HG02763 (cell line): ENCODE results near the gene SP140.
"Not testable (repeated sequence)": the region's sequence is repeated elsewhere in the genome, so short reads cannot be mapped to it uniquely, and the experiment has no call there.

Experiments used
- ATAC-seq: cut with Tn5 transposase; IDR thresholded peaks from one replicate; pipeline ENCODE4 v1.9.1; 2021; ENCODE audit warnings: mild to moderate bottlenecking, moderate library complexity; ENCODE audit not compliant: unreplicated experiment

The SP140 gene

DNA sequence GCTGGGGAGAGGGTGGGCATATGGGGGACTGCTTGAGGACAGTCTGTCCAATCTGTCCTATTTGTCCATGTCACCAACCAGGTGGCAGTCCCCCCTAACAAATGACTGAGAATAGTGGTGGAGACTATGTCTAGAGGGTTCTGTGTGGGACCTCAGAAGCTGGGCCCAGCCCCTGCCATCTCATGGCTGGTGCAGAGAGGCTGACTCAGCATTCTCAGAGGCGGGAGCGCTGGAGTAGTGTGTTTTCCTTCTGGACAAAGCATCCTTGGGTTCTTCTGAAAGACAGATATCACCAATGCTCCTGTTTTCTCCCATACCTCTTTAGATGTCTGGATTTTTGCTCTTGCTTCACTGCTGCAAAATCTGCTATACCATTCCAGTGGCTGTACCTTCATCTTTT lies 57.4 kb downstream of the SP140 start:
- ATAC-seq = no peak

DNA sequence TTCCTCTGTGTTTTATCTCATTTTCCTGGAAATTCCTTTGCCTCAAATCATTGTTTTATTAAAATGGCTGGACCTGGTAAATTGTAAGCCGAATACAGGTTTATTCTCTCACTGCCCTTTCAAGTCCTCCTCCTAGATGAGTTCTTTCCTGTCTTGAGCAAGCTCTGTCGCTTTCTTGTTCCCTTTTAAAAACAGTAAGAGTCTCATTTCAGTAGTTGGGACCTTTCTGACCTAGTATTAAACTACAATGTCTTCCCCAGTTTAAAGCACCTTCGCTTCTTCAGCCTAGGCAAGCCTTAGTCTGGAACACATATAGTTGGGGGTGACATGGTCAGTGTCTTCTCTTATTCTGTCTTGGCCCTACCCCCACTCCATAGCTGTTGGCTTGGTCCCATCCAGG lies 60.5 kb downstream of the SP140 start:
- no peak for ATAC-seq

DNA sequence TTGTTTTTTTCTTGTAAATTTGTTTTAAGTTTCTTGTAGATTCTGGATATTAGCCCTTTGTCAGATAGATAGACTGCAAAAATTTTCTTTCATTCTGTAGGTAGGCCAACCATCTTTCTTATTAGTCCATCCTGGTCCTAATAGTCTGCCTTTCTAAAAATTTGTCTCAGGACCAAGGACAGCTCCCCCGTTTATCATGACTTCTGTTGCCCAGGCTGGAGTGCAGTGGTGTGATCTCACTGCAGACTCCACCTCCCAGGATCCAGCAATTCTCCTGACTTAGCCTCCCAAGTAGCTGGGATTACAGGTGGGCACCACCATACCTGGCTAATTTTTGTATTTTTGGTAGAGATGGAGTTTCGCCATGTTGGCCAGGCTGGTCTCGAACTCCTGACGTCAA lies 63.8 kb downstream of the SP140 start:
- not testable (repeated sequence) for ATAC-seq

DNA sequence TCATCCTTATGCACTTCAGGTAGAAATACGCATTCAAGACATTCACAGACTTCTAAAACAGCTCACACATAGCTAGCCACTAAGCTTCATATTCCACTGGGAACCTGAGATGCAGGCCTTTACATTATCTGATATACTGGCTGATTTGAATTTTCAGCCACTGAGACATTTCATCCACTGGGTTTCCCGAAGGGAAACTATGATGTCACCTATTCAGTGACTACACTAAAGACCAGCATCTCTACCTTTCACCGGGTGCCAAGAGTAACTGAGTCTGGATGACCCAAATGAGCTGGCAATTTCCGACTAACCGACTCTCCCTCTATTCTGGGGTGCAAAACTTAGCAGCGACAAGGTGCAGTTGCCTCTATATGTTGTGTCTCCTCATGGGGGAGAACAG lies 69.7 kb downstream of the SP140 start:
- no peak for ATAC-seq

DNA sequence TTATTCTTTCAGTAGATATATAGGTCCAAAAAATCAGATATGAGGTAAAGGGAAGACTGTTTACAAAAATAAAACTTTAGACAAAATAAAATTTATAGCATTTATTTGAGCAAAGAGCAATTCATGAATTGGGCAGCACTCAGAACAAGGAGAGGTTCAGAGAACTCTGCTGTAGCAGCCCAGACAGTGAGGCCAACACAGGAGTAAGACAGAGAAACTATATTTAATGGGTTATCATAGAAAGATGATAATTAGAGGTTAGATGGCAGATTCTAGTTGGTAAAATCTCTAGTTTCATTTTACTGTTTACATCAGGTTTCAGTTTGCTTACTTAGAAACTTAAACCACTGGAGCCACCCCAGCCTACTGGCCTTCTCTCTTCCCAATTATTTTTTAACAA lies 71.4 kb downstream of the SP140 start:
- ATAC-seq = no peak

DNA sequence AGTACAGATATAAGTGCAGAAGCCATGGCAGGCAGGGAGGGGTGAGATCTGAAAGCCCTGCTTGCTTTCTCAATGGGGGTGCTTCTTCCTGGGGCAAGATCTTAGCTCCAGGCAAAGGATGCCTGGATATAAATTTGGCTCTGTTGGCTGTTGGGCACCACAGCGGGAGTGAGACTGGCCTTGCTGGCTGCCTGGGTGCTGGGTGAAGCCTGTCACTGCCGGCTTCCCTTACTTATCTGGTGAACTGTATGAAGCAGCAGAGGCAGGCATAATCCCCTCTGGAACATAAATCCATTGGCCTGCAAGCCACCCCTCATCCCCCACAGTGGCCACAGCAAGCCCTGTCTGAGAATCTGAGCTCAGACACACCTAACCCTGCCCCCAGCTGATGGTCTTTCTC lies 74.1 kb downstream of the SP140 start:
- ATAC-seq = no peak

DNA sequence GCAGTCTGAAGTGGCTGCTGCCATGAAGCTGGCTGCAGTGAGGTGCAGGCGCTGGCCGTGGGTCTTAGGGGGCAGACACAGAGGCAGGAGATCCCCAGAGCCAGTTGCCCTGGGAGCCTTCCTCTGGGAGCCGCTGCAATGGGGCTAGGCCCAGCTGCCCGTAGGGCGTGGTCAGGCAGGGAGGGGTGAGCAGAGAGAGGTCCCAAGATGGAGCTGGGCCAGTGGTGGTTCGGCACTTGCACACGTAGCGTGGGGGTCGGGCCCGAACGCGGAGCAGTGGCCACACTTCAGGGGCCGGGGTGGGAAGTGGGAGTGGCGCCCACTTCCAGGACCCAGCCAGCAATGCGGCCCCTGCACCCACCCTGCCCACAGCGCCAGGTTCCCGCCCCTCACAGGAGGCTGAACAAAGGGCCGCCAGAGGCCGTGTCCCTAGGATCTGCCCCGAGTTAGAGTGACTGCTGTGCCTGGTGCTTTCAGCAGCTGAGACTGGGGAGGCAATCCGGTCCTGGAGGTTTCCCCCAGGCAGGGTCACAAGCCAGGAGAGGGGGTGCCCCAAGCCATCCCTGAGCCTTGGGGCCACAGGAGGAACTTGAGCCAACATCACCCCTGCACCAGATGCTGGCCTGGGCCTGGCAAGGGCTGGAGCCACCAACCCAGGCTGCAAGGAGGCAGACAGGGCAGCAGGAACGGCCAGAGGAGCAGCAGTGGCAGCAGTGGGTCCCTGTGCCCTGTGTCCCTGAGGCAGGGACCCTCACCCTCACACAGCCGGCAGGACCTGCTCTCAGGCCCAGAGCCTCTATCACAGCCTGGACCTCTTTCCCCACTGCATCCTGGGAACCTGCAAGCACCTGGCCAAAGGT lies 80.1 kb downstream of the SP140 start:
- ATAC-seq = no peak

DNA sequence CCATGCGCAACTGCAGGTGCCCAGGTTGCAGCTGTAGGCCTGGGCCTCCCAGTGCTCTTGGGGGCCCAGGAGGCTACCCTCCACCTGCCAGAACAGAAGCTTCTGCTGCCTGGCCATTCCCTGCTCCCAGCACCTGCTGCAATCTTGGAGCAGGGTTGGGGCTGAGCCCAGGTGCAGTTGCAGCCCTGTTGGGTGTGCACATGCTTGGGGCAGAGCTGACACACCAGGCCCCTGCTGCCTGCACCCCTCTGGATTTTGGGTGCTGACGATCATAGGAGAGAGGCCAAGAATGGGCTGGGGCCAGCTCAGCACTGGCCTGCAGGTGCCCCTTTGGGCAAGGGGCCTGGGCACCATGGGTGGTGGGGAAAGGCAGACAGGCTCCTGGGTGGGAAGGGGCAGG lies 80.9 kb downstream of the SP140 start:
- ATAC-seq = no peak

DNA sequence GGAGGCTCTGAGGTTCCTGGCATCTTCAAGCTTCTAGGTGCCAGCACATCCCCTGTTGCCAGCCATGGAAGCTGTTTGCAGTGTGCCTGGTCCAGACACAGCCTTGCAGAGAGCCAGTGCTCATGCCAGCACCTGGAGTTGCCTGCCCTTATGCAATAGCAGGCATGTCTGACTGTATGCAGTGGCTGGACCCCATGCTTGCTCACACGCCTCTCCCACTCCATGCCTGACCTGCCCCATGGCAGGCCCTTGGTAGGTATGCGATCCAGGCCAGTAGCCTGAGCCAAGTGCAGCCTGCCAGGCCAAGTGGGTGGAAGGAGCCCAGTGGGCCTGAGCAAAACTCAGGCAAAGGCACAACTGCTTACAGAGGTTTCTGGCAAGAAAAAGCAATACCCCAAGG lies 81.9 kb downstream of the SP140 start:
- ATAC-seq = no peak

DNA sequence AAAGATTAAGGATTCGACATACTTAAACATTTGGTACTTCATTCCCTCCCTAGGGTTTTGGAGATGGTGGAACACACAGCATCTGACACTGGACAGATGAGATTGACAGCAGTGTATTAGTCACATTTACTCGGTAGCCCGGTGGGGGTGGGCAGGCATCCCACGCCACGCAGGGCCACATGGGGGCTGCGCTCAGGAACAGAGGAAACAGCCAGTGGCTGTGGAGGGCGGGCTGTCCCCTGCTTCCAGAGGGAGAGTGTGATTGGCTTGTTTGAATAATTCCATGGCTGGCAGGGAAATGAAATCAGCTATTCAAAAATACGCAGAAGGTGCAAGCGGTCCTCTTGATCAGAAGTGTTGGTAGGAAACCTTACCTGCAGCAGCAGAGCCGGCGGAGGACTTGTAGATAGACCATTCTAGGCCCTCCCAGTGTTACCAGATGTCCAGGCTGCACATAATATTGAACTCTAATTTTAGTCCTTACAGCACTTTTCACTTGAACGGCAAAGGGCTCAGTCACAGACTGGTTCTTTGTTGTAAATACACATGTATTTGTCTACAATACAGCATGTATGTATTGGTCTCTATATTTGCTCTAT lies 83.0 kb downstream of the SP140 start:
- no peak for ATAC-seq

DNA sequence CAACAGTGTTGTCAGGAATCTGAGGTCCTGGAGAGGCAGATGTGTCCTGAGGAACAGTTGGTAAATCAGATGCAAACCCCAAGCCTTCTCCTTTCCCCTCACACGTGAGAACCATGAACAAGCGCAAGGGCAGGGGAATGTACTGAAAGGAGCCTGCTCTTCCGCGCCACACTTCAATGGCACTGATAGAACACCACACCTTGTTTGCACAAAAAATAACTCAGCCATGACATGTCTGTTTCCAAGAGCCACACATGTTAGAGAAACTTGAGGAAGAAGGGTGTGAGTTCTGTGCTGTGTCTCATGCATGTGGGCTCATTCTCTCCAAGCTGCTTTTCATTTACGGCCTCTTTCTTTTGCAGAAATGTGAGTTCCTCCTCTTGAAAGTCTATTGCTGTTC lies 85.3 kb downstream of the SP140 start:
- not testable (repeated sequence) for ATAC-seq

DNA sequence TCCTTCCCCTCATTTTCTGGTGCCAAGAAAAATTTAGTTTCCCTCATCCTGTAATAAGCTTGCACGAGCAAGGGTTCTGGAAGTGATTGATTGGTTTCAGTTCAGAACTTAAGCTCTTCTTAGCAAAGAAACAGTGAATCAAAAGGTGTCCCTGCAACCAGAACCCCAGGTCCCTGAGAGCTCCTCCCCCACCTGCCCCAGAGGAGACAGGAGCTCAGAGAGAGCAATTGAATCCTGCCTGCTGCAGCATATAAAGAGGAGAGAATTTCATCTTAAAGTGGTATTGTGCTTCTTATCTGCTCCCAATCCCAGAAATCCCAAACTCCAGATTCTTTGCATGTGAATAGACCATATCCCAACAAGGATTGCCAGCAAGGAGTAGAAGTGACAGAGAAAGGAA lies 86.1 kb downstream of the SP140 start:
- not testable (repeated sequence) for ATAC-seq

DNA sequence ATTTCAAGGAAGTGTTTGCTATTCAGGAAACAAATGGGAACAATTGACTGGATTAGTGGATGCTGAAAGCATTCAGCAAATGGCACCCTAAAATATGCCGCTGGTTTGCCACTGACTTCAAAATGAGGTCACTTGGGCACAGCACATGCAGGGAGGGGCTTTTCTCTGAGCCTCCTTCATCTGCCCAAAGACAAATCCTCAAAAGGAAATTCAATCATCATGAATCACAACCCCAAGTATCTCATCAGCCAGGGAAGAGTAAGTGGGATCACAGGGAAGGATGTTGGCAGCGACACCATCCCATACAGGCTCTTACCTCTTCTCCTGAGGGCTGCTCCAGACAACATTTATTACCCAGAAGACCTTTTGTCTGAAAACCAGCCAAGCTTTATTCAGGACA lies 87.1 kb downstream of the SP140 start:
- no peak for ATAC-seq

DNA sequence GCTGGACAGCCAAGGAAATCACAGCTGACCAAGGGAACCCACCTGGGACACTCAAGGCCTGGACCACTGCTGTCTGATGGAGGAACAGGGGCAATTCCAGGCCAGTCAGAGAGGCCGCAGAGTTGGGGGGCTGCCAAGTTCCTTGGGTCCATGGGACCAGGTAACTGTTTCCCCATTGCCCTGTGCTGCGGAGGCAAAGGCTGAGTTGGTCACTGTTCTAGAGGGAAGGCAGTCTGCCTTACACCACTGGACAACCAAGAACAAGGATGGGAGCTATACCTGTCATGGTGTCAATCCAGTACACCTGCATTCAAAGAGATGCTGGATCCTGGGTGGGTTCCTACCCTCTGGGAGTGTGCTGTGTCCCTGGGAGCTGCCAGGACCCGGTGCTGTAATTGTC lies 91.8 kb downstream of the SP140 start:
- ATAC-seq = no peak

DNA sequence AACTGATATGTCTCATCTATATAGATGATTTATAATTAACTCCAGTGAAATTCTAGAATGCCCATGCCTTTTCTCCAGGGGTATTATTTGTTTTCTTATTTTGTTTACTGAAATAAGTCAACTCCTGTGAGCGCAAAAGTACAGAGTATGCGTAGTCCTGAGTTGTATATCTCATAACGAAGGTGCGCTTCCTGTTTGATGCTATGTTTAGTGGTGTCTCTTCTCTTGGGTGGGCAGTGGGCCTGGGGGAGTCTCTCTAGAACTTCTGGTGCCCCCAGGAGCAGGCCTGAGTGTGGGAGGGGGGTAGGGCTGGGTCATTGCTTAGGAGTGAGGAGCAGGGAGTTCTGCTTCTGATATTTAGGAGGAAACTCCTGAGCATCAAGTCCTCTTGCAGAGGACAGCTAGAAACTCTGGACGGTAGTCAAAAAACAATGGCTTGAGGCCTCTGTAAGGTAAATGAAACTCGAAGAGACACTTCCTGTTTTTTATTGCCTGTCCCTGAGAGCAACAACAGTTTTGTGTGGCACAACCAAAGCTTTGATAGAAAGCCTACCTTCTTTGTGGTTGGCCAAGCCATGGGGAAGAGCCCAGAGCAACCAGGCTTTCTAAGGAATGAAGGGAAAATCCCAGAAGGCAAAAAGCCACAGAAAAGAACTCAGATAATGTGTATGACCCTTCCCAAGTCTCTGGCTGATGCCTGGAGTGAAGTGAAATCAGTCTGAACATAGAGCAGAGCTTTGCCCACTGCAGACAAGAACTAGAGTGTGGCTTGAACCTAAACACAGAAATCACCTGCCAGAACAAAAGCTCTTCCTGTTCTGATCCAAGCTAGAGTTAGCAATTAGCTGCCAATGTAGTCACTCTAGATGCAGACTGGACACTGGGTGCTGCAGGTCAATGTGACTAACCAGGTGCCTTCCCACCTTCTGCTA lies 92.9 kb downstream of the SP140 start:
- no peak for ATAC-seq

DNA sequence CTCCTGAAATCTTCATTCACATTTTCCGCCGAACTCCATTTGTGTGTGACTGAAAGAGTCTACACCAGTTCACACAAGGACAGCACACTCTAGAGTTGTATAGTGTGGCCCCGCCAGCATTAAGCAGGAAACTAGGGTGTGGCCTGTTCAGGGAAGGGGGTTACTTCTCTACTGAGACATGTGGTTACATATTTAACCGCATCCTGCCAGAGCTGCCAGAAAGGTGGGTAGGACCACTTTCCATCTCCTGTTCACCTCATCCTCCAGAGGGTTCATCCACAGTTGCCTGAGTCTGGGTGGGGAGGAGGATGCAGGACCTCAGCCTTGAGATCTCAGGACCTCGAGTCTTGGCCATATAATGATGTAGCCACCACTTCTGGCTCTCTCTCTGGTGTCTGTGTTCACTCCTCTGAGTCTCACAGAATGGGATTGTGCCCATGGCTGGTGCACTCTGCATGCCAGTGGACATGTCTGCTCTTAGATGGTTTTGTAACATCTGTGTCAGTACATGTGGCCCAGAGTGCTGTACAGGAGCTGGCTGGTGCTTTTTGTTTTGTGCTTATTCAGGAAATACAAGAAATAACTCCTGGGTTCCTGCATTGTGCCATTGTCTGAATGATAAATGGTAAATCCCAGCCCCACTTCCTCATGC lies 93.8 kb downstream of the SP140 start:
- ATAC-seq = no peak

DNA sequence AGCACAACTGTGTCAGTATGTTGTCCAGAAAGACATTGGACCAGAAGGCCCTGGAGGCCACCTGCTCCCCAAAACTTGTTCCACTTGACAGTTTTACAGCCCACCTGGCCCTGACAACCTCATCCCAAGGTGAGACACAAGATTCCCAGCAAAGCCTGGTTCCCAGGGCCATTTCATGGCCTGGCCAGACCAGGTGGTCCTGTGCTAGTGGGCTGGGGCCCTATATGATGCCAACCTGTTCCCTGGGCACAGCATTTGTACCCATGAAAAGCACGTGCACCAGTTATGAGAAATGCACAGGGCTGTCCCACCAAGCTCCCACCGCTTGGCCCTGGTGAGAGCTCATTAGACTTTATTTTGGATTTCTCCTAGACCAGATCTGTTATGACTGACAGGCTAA lies 95.5 kb downstream of the SP140 start:
- no peak for ATAC-seq

DNA sequence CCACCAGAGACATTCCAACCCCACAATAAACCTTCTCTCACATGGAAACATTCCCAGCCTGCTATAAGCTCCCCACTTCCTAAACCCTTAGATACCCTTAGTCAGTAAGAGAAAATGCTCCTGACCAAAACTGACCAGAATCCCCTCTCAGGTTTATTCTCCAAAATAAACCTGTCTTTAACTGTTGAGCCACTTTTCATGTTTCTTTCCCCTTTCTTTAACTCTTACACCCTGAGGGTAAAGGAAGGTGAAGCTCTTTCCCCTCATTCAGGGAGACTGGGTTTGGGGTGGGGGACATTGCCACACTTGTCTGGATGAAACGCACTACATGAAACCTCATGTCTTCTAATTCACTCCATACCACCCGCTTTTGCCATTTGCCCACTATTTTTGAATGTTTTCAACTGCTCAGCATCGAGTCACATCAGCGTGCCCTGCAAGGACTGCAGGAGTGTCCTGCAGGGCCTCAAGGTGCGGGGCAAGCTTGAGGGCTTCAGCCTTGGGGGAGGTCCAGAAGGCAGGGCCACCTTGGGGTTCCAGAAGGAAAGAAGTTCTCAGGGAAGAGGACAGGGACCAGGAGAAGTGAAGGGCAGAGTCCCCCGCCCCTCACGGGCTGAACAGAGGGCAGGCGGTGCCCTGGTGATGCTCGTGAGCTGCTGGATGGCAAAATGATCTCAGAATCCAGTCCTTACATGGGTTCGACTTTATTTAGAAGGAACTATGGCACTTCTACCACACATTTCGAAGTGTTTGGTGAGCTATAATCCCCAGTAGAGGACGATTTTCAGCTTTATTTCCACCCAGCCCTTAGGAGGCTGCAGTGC lies 97.2 kb downstream of the SP140 start:
- no peak for ATAC-seq

DNA sequence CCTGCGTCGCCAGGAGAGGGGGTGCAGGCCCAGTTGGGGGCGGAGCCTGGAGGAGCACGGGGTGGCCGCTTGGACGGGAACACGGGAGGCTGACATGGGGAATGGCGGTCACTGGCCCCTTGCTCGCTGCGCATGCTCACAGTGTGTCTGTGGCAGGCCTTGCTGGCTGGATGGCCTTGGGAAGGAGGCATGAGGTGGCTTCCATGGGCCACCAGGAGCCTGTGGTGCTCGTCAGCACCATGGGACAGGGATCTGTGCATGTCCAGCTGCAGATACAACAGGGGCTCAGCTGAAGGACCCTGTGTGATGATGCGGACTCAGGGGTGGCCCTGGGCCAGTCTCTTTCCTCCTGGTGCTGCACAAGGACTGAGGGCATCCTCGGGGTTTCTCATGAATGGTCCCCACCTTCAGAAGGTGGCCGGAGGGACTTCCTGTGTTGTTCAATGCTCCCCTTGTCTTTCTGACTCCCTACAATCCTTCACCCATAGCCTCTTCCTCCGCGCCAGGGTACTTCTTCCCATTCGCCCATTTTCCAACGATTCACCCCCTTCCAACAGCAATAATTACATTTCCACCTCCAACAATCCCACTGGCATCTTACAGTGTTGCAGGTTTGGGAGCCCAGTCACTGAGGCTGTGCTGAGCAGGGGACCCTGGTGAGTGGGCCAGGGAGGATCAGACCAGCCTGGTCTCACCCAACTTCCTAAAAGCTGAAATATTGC lies 98.0 kb downstream of the SP140 start:
- ATAC-seq = no peak

DNA sequence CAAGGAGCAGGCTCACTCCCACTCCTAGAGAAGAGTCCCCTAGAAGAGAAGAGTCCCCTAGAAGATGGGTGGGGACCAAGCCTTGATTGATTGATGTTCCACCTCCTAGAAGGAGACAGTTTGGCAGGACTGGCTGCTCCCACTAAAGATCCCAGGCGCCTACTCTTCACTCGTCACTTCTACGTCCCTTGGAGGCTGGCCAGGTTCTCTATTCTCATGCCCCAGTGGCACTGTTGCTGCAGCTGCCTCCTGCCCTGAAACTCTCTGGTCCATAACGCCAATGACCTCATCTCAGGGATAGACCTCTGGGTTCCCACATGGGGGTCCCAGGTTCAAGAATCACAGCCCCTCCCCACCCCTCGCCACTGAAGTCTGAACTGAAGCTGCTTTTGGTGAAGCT lies 99.0 kb downstream of the SP140 start:
- ATAC-seq = no peak
